NCI-H226 (cell line): Measurements from ENCODE around the gene COMMD6.
A peak's percentile ranks its signal among the peaks of the same experiment; 100 is the strongest.
"Not testable (repeated sequence)": the region's sequence is repeated elsewhere in the genome, so short reads cannot be mapped to it uniquely, and the experiment has no call there.

ENCODE experiments used
- DNase-seq: peaks from one replicate; pipeline ENCODE4 v3.0.0-alpha.2; 2015

The COMMD6 gene

DNA sequence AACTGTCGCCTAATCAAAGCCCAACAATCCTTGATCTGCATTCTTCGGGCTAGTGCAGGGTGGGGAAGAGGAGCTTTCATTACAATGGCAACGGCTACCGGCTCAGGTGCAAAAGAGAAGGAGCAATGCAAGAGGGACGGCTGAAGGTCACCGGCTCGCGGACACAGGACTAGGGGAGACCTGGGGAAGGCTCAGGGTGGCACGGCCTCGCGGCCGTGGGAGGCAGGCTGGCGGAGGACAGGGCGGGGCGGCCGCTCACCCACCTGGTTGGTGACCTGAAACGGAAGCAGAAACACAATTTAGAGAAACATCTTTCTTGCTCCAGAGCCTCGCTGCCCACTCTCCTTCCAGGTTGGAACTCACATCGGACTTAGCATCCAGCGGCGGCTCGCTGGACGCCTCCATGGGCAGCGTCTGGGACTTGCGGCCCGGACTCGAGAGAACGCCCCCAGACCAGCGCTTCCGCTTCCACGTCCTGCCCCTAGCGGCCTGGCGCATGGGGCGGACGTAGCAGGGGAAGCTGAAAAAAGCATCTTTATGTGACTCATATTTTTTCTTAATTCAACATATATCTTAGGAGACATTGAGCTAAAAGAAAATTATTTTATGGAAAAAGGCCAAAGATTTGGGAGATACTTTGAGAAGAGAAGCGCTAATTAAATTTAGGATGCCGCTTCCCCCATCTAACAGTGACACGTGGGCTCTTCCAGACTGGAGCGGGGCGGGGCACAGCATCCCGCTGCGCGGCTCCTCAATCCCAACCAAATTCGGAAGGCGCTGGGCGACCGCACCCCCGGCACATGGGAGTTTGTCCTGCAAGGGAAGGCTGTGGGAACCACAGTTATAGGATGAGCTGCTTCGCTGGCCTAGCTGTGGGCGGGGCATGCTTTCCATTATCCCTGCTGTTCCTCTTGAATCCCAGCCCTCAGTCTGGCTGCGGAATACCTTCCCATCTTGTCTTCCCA, at the start of gene COMMD6:
COMMD6 (minus strand) TSS at position 441 of the 965 bp plus-strand sequence; CDS start at position 405, 36 bp downstream.
- peak; percentile 80 for DNase-seq

DNA sequence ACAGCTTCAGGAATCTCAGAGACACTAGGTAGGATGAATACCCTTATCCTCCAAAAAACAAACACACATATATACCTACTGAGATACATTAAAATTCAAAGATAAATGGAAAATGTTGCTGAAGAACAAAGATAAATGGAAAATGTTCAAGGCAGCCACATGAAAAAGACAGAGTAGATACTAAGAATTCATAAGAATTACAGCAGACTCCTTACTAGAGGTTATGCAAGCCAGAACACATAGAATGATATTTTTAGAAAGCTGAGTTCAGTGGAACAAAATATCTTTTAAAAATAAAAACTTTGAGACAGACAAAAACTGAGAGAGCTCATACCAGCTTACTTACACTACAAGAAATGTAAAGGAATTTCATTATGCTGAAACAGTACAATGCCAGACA, 47.5 kb upstream of the COMMD6 start:
- no peak for DNase-seq

DNA sequence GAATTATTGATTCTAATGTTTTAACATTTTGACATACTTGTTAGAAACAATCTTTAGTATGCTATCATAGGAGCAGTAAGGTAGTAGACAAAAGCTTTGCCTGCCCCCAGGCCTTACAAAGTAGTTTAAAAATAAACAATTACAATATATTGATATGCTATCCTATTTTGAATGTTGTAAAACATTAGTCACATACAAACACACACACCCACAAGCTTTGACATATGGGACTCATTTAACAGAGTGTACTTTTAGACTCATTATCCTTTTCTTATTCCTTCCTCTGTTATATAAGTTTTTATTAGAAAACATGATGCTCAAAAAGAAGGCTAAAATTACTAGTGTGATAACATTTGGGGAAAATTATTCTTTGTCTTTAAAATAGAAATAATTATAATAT, 45.5 kb upstream of the COMMD6 start:
- no peak for DNase-seq

DNA sequence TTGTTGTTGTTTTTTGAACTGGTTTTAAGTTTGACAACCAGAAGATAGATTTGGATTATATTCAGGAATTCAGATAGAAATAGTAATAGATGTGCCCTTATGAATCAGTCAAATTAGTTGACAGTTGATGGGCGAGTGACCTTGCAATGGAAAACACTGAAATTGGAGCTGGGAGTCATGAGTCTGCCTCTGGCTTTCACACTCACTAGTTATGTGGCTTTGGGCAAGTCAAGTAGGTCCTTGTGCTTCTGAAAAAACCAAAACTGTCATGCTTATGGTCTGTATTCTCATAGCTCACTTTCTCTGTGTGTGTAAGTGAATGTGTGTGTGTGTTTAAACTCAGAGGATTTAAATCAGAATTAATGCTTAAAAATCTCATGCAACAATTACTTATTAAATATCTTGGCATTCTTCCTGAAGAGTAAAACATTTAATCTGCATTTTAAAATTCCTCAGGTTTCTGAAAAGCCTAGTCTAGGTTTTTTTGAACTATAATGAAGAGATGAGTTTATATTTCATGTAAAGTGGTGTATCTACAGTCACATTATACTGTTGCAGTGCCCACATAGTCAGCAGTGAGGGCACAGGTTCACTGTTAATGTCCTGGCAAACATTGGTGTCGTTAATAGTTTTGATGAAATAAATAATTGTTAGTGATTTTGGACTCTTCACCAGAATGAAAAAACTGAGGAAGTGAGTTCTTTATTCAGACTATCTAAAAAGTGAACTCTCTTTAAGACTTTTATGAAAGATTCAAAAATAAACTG, 44.4 kb upstream of the COMMD6 start:
- no peak for DNase-seq

DNA sequence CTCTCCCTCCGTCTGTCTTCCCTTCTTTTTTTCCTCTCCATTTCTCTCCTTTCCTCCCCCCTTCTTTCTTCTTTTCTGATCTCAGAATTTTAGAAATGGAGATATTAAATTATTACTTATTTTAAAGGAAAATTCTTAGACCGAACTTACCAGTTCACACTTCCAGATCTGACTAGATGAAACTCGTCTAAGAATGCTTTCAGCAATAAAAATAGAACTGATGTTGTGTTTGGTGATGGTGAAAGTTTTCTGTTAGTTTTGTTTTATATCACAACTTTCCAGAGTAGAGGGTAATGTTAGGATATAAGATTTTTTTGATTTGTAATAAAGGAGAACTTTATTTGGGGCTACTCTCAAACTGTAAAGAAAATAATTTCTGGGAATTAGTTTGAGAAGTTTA, 41.9 kb upstream of the COMMD6 start:
- DNase-seq = no peak

DNA sequence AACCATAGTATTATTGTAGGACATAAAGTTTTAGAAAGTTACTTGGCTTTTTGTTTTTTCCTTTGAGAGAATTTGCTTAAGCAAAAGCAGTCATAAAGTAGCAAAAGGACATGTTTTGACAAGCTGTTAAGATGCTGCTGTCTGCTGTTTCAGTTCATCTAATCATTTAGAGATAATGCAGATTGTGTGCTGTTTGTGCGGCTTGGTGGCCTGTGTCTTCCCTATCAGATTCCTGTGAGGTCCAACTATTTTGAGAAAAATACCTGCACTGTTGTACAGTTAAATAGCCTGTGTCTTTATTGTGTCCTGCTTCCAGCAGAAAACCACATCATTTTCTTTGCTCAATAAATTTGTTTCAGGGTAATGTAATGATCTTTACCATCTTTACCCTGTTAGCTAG, 31.9 kb upstream of the COMMD6 start:
- no peak for DNase-seq

DNA sequence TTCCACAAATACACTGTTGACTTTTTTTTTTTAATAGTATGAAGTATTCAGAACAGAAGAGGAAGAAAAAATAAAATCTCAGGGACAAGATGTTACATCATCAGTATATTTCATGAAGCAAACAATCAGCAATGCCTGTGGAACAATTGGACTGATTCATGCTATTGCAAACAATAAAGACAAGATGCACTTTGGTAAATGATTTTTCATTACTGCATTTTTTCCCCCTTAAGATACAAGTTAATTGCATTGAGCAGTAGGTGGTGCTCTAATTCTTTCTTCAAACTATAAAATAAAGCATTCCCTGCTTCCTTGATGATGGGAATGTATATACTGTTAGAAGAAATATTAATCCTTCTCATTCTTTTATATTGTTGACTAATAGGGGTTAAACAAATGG, 29.0 kb upstream of the COMMD6 start:
- DNase-seq = peak; percentile 3

DNA sequence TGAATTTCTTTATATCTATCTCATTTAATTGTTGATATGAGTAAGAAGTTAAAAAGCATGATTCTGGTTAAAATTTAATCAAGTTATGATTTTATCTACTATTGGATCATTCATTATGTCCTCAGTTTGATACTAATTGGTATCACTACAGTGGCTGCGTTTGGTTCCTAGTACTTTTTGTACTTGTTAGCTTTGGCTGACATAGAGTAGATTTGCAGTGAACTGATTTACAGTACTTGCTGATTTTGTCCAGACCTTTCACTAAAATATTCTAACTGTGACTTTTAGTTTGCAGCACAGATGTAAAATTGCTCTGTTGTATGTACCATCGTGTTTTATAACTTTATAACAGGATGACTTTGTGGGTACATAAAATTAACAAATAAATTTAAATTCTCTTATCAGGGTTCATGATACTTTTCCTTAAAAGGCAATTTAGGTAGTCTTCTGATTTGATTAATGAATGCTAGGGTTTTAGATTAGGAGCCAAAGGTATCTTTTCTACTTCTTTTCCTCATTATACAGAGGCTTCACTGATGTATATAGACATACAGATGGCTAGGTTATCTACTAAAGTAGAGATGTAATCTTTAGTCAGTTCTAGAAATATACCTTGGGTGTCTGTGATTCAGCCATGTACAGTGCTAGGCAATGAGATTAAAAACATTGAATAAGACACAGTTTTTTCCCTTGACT, 20.7 kb upstream of the COMMD6 start:
- DNase-seq = no peak

DNA sequence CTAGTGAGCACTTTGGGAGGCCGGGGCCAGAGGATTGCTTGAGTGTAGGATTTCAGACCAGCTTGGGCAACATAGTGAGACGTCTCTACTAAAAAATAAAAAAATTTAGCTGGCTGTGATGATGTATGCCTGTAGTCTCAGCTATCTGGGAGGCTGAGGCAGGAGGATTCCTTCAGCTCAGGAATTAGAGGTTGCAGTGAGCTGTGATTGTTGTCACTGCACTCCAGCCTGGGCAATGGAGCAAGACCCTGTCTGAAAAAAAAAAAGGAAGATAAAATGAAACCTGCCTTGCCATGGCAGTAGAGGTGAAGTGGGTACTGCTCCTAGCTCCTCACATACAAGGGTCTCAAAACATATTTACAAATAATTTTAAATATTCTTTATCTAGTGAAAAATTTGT, 19.3 kb upstream of the COMMD6 start:
- DNase-seq = no peak

DNA sequence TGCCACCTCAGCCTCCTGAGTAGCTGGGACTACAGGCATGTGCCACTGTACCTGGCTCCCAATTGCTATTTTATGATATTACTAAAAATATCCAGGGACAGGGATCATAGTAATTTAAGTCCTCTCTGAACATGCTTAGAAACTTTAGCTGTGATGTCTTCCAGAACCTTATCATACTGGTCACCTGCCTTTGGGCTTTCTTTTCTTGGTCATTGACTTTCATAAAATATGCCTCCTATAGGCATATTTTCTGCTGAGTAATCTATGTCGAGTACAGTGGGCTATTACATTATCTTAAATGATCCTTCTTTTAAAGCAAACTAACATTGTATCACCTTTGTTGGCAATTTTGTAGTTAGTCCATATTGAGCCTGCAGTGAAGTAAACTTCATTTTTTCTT, 18.2 kb upstream of the COMMD6 start:
- DNase-seq = no peak

DNA sequence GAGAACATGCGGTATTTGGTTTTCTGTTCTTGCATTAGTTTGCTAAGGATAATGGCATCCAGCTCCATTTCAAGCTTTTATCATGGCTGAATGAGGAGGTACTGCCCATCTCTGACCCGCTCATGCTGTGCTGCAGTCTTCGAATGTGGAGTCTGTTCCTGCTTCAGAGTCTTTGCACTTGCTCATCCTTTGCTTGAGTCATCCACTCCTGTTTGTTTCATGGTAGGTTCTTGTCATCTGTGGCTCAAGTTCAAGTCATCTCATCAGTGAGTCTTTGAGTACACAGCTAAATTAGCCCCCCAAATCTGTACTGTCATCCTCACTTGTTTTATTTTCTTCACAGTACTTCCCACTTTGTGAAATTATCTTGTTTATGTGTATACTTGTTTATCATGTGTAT, 17.3 kb upstream of the COMMD6 start:
- no peak for DNase-seq

DNA sequence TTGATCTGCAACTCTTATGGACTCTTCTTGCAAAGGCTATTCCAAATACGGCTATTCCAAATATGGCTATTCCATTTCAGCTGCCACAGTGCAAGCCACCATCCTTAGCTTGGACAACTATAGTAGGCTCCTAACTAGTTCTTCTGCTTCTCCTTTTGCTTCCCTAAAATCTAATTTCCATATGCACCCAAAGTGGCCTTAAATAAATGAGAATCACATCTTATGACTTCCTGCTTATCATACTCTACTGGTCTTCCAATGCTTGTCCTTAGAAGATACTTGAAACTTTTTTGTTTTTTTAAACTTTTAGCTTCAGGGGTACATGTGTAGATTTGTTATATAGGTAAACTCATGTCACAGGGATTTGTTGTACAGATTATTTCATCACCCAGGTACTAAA, 16.8 kb upstream of the COMMD6 start:
- DNase-seq = no peak

DNA sequence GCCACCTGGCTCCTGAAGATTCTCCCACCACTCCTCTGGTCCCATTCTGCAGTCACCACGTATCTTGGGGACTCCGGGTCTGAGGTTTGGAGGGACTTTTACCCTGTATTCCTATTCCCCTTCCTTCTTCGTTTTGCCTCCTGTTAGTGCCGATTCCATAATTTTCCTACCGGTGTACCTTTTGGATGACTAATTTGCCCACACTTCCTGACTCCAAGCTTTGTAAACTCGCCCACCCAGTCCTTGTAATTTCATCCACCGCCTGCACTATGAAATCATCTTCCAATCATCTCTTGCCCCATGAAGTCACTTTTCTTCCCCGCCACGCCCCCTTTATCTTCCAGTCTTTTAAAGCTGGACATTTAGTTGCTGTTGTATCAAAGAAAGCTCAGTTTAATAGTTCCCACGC, 12.5 kb upstream of the COMMD6 start:
- DNase-seq = peak; percentile 73

DNA sequence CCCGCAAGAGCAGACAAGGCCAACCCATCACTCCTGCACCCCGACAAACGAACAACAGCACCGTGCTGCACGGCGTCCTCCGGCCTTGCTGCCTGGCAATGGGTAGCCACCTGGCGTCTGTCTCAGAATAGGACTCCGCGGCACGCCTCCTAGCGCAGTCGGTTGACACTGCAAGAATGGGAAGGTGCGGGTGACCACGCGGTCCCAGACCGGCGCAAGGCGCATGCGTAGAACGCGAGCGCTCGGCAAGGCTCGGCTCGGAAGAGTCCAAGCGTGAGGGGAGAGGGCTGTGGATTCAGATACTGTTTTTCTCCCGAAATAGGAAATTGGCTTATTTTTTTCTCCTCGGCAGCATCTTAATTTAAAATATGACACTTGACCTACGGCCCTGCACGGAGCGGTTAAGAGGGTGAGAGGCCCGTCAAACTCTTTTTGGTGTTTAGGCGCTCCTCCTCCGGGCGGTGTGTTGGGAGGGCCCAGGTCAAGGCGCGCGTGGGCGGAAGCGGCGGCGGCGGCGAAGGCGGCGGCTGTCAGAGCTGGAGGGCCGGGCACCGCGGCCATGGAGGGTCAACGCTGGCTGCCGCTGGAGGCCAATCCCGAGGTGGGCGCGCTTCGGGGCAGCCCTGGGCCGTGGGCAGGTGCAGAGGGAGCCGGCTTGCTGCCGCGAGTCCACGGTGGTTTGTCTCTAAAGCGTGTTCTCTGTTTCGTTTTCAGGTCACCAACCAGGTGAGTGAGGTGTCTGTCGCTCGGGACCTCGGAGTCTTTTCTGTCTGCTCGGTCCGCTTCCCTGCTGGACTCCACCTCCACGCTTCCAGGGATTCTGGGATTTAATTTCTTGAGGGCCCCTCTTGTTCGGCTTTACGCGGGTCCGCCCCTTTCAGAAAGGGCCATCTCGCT, 11.9 kb upstream of the COMMD6 start, which contains the start of gene UCHL3:
UCHL3 (plus strand) TSS at position 530 of the 897 bp plus-strand sequence; CDS start at position 560, 30 bp downstream.
- peak; percentile 88 for DNase-seq

DNA sequence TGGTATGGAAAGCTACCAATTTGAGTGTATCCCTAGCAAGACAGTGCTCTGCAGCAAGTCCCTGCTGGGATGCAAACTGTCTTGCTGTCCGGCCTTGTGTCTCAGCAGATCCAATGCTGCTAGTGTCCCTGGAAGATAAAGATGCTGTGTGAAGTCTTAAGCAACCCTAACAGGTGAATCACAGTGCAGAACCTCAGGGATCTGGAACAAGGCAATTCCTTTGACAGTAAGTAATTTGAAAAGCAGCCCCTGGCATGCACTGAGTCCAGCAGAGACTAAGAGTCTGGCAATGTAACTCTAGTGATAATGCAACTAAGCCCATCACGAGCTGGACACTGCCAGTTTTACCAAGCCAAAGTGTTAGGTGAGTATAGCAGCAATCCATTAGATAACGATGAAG, 10.3 kb upstream of the COMMD6 start:
- DNase-seq = peak; percentile 80

DNA sequence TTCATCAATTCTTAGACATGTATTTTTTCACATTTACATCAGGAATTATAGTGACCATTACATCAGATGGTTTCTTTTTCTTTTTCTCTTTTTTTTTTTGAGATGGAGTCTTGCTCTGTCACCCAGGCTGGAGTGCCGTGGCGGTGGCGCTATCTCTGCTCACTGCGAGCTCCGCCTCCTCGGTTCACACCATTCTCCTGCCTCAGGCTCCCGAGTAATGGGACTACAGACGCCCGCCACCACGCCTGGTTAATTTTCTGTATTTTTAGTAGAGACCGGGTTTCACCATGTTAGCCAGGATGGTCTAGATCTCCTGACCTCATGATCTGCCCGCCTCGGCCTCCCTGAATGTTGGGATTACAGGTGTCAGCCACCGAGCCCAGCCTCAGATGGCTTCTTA, 7.7 kb upstream of the COMMD6 start:
- not testable (repeated sequence) for DNase-seq

DNA sequence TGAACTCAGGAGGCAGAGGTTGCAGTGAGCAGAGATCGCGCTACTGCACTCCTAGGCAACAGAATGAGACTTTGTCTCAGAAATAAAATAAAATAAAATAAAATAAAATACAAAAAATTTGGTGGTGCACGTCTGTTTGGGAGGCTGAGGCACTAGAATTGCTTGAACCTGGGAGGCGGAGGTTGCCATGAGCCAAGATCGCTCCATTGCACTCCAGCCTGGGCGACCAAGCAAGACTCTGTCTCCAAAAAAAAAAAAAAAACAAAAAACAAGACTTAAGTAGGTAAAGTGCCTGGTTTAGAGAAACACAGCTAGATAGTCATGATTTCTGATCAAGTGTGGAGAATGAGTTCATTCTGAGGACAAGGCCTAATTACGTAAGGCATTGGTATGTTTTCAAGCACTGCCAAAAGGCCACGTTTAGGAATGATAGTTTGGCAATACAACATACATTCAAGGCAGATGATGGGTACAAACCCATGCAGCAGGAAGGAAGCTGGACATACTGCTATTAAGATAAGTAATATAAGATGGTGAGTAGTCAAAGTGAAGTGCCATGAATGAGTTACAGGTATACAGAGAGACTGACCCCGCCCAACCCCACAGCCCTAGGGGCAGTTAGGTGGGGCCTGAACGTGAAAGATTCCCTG, 7.2 kb upstream of the COMMD6 start:
- peak; percentile 76 for DNase-seq

DNA sequence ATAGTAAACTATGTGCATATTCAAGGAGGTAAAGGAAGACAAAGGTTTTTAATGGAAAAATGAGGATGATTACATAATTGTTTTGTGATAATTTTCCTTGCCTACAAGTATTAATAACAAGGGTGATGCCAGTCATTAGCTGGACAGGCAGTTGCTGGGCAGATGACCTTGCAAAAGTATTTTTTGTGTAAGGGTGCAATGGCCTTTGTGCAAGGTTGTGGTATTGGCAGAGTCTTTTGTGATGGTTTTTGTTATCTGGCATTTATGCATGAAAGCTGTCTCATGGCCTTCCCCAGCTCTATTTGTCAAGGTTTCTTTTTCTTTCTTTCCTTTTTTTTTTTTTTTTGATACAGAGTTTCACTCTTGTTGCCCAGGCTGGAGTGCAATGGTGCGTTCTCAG, 4.3 kb upstream of the COMMD6 start:
- DNase-seq = no peak

DNA sequence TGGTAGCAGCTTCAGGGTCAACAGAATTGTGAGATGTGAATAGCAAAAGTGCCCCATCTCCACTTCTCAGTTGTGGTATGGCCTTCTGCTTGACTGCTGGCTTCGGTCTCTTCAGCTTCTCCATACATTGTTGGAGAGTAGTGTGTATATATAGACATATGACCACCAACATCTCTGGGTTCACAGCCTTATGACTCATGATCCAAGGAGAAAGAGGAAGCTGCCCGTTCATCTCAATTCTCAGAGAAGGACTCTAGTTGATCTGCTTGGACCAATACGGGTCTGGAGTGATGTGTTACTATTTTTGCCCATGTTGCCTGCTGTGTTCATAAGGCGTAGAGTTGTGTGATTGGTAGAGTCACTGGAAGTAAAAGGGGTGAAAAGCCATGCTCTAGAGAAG, 3.6 kb upstream of the COMMD6 start:
- no peak for DNase-seq

DNA sequence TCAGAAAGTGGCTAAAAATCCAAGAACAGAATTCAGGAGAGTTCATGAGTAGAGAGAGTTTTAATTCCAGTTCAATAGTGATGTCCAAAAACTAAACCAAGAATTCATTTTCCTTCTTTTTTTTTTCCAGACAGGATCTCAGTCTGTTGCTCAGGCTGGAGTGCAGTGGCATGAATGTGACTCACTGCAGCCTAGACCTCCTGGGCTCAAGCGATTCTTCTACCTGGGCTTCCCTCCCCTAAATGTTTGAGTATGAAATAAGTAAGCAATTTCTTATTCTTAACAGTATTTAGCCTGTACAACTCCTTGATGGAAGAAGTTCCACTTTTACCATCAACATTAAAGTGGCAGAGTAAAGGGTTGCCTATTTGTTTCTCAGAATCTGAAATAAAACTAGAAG, 3.8 kb downstream of the COMMD6 start:
- DNase-seq = no peak

DNA sequence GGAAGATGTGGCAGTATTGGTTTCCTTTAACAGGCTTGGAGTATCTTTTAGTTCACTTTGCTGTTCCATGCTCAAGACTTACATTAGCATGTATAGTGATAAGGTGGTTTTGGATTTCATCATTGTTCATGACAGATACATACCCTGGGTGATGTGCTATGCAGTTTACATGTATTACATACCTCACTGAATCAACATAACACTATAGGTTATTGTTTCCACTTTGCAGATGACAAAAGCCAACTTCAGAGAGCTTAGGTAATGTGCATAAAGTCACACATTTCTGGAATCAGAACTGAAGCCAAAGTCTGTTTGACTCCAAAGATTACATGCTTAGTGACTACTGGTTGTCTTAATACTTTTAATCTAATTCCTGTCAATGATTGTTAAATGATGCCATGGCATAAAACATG, 7.1 kb downstream of the COMMD6 start:
- DNase-seq = no peak

DNA sequence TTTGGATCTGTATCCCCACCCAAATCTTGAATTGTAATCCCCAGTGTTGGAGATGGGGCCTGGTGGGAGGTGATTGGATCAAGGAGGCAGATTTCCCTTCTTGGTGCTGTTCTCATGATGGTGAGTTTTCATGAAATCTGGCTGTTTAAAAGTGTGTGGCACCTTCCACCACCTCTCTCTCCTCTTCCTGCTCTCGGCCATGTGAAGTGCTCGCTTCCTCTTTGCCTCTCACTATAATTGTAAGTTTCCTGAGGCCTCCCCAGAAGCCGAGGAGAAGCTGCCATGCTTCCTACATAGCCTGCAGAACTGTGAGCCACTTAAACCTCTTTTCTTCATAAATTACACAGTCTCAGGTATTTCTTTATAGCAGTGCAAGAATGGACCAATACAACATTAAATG, 15.7 kb downstream of the COMMD6 start:
- no peak for DNase-seq
